NB4 (cell line): ENCODE results near the gene LYRM4.

Experiments
- DNase-seq: peaks from one replicate; pipeline ENCODE4 v3.0.0; 2010; ENCODE audit warnings: low read depth
- H3K4me3 ChIP-seq: one replicate; pipeline ENCODE4 v1.5.1; 2011; ENCODE audit warnings: mild to moderate bottlenecking, low read depth, low read length, moderate library complexity
- MAX ChIP-seq: IDR thresholded peaks from 2 replicates; pipeline ENCODE4 v1.6.1; 2011; ENCODE audit warnings: low read depth, low read length
- MYC ChIP-seq: IDR thresholded peaks from 2 replicates; pipeline ENCODE4 v1.6.1; 2011; ENCODE audit warnings: low read depth, low read length
- POLR2A ChIP-seq: IDR thresholded peaks from 2 replicates; pipeline ENCODE4 v1.6.1; 2011; ENCODE audit warnings: mild to moderate bottlenecking; ENCODE audit not compliant: insufficient read length; ENCODE audit errors: extremely low read depth
- TF ChIP-seq, protein P1 (sequence below): IDR thresholded peaks from one replicate; pipeline ENCODE4 v1.5.1; 2012; ENCODE audit warnings: low read depth, low read length

LYRM4 gene

DNA sequence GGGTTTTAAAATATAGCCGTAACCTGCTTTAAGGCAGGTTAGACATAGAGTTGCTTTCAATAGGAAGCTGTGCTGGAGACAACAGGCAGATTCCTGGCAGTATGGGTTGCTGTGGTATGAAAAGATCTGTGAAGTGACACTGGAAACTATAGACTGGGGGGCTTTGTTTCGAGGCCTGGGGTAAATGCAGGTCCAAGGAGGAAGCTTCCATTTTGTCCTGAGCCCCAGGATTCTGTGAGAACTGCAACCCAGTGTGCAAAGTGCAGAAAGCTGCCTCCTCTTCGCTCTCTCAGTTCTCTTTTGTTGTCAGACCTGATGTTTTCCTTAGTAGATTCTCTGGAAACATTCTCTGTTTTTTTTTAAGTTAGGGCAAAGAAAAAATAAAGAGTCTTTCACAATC lies 86.9 kb downstream of the LYRM4 start:
- no peak for DNase-seq
- TF ChIP-seq, protein P1, sequence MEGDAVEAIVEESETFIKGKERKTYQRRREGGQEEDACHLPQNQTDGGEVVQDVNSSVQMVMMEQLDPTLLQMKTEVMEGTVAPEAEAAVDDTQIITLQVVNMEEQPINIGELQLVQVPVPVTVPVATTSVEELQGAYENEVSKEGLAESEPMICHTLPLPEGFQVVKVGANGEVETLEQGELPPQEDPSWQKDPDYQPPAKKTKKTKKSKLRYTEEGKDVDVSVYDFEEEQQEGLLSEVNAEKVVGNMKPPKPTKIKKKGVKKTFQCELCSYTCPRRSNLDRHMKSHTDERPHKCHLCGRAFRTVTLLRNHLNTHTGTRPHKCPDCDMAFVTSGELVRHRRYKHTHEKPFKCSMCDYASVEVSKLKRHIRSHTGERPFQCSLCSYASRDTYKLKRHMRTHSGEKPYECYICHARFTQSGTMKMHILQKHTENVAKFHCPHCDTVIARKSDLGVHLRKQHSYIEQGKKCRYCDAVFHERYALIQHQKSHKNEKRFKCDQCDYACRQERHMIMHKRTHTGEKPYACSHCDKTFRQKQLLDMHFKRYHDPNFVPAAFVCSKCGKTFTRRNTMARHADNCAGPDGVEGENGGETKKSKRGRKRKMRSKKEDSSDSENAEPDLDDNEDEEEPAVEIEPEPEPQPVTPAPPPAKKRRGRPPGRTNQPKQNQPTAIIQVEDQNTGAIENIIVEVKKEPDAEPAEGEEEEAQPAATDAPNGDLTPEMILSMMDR: no peak
- TF ChIP-seq MYC (no peak), POLR2A (no peak), MAX (no peak)
- H3K4me3 ChIP-seq: no peak overlapping the region

DNA sequence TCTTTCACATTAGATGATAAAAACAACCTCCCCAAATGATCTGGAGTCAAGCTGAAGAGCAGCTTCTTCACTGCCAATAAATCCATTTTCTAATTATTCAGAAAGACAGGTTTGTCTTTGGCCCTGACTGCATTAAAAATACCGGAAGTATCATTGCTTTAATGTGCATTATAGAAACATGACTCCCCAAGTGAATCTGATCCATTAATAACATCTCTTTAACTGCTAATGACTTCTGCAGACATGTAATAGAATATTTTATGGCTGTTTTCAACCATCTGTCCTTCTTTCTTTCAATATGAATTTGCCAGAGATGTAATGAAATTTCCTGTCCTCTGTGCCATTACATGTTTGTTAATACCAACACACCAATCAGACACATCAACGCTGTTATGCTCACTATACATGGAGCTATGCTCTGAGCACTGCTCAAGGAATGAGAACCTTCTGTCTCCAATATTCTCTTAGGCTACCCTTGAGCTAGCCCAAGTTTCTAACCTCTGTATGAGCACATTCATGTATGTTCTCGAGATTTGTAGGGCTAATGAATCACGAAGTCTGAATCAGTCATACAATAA lies 87.8 kb downstream of the LYRM4 start:
- no peak overlapping the region for H3K4me3 ChIP-seq
- TF ChIP-seq MAX (no peak), MYC (no peak), POLR2A (no peak)
- TF ChIP-seq, protein P1: no peak
- DNase-seq: no peak

- TF ChIP-seq, protein P1: no peak
- TF ChIP-seq MYC (no peak), POLR2A (no peak), MAX (no peak)
- no peak for DNase-seq
- H3K4me3 ChIP-seq: no peak overlapping the region
Observed at GRCh38 chr6:5172041-5172653, 88.6 kb downstream of the LYRM4 start.

DNA sequence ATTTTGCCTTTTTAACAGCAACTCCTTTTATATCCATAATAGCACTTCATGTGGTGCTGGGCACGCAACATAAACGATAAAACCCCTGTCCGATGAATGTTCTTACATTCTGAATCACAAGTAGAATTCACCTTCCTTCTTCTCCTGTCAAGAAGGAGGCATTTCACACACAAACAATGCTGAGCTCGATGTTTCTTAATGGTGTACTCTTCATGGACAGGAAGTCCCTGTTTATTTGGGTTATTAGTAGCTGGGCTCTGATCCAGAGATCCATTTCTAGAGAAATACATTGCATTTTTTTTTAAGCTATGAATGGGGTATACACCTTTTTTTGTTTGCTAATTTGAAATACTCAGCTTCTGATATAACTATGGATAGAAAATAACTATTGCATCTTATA lies 93.2 kb downstream of the LYRM4 start:
- no peak for TF ChIP-seq MAX
- no peak for TF ChIP-seq MYC
- no peak for TF ChIP-seq POLR2A
- TF ChIP-seq, protein P1: no peak
- H3K4me3 ChIP-seq: no peak overlapping the region
- no peak for DNase-seq

GRCh38 chr6:5164092-5164491 lies 96.7 kb downstream of the LYRM4 start:
- no peak overlapping the region for H3K4me3 ChIP-seq
- TF ChIP-seq, protein P1: no peak
- TF ChIP-seq MYC (no peak), MAX (no peak), POLR2A (no peak)
- no peak for DNase-seq
